ENCODE measurements around the gene E4F1.

Gene E4F1

DNA sequence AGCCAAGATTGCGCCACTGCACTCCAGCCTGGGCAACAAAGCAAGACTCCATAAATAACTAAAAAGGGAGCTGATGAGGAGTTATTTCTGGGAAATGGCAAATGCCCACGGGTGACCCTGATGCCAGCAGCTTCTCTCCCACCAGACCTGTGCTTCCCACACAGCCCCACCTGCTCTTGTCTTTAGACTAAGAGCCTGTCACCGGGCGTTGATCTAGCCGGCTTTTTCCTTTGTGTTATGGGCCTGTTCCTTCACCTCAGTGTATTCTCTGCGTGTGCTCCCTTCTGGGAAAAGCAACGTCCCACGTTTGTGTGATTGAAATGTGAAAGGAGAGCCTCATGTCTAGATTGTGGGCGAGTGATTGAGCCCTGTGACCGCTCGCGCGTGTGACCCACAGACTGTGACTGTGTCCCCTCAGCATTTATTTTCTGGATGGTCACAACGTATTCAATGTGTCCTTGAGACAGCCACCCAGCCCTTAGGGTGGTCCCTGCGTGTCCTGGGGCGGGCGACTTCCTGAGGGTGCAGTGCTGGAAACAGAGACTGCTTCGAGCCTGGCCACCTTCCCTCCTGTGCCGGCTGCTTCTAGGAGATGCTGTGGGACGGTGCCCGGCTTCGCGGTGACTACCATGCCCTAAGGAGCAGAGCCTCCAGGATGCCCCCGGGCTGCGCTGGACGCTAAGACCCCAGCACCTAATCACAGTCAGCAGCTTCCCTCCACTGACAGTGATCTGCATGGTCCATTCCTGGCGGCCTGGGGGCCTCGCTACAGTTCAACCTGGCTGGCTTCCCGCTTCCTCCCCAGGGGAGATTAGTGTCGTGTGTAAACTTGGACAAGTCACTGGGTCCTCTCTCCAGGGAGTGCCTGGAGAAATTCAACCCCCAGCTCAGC is 52.3 kb downstream of the E4F1 start:
- DNase-seq: no peak

DNA sequence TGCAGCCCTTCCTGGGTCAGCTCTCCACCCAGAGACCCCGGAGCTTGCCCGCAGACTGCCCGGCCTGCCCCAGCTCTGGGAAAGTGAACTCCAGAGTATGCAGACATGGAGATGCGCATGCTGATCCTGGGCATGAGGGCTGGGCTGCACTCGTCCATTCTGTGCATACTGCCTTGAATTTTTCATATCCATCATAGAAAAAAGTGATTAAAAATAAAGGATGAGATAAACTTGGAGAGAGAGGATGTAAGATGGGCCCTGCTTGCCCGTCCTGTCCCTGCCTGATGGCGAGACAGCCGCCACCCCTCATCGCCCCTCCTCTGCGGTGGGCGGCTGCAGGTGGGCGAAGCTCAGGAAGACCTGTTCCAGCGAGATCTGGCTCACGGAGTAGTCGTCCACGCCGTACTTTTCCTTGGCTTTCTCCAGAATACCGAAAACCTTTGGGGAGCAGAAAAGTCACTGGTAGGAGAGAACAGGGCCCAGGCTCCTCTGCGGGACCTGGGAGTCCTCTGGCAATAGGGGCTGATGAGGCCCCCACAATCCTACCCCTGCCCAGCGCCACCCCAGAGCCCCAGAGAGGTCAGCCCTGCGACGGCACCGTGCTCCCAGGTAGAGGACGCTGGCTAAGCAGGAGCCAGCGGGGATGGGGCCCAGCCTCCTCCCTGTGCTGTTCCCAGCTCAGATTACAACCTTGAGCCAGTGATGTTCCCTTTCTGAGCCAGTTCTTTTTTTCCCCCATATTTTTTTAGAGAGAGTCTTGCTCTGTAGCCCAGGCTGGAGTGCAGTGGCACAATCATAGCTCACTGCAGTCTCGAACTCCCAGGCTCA is 53.2 kb downstream of the E4F1 start:
- DNase-seq: no peak

DNA sequence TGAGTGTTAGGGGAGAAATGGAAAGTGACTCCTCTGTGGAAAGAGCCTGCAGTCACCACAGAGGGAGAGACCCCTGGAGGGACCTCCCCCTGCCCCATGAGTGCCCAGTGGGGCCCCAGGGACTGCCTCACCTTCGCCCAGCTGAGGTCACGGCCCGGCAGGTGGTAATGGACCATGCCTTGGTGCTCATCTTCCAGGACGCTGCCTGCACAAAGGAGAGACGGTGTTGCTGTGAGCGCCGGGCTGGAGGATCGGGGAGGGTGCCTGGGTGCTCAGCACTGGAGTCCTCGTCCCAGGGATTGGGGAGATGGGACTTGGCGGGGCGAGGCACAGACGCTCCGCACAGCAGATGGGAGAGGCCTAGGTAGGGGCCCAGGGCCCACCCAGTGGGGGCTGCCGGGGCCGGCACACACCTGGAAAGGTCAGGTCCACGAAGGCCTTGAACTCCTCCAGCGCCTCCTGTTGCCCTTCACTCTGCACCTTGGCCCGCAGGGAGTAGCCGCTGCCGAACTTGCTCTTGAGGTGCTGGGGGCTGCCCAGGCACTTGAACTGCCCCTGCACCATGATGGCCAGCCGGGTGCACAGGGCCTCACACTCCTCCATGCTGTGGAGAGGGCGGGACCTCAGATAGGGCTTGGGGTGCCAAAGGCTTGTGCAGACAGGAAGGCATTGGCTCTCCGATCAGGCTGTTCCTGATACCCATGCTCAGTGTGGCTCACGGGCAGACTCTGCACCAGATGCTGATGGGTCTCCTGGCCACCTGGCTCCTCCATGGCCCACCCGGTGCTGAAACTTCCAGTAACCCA is 54.3 kb downstream of the E4F1 start:
- DNase-seq: no peak

- no peak for DNase-seq
Observed at GRCh38 chr16:2278272-2278608, 54.8 kb downstream of the E4F1 start.

GRCh38 chr16:2278956-2279800 is 55.8 kb downstream of the E4F1 start:
- no peak for DNase-seq

DNA sequence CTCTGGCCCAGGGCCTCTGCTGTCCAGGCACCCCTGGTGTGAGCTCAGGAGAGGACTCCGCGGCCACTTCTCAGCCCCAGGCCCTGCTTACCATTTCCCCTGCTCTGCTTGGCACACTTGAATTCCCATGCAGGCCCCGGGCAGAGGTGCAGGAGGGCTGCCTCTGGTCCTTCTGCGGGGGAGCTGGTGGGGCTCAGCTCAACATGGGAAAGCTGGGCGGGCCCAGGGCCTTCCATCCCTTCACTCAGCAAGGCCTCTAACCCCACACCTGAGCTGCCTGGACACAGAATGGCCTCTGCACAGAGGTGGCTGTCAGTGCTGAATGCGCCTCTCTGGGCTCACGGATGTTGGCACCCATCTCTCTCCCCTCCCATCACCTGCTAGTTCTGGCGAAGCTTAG is 57.1 kb downstream of the E4F1 start:
- DNase-seq: no peak

DNA sequence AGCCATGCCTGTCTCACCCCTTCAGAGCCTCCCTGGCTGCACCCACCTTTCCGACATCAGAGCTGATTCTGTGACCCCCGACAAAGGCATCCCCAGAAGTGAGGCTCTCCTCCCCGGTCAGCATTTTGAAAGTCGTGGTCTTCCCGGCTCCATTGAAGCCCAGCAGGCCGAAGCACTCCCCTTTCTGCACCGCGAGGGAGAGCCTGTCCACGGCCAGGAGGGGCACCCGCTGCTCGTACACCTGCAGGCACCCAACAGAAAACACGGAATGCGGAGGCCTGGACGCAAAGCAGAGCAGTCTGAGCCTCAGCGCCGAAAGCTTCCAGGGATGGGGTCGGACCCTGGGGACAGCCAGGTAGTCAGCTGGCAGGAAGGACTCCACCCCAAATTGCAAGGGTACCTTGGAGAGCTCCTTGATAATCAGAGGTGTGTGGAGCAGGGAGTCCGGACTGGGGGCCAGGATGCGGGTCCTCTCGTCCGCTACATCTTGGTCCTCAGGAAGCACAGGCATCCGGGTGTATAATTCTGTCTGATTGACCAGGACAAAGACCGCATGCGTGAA is 57.7 kb downstream of the E4F1 start:
- no peak for DNase-seq

DNA sequence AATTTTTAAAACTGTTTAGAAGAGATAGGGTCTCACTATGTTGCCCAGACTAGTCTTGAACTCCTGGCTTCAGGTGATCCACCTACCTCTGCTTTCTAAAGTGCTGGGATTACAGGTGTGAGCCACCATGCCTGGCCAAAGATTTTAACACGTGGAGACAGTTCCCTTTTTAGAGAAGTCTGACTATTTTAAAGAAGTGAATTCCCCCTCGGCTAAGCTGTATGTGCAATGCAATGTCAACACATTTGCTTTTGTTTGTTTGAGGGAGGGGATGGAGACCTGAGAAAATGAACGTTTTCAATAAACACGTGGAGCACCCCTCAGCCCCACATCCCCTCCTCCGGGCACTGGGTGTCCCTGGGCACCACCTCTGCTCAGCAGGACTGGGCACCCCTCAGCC is 58.9 kb downstream of the E4F1 start:
- DNase-seq: no peak

GRCh38 chr16:2282866-2283555 is 59.6 kb downstream of the E4F1 start:
- no peak for DNase-seq

DNA sequence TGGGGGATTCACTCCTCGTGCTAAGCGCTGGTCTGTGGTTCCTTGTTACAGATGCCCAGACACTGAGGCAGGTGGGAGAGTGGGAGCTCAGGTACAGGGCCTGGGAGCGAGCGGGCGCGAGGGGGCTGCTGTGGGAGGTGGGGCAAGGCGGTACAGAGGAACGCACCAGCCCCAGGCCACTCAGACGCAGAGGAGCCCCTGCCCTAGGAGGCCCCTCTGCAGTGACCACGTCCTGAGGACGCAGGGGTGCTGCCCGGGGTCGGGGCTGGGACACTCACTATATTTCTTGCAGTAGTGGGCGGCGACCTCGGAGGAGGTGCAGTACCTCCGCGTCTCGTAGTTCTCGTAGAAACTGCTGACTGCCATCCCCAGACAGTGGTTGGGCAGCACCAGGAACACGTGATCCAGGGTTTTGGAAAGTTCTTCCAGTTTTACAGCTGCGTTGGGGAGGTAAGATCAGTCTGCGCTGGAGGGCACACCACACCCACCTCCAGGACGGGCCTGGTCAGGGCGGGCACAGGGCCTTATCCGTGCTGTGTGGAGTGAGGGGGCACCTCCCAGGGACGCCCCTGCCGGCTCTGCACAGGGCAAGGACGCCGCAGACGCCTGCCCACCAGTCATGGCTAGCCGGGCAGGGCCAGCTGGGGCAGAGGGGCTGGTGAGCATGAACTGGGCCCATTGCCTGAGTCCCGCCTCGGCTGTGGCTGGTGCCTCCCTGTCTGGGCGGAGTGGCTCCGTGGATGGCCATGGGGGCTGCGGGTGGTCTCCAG is 60.8 kb downstream of the E4F1 start:
- DNase-seq: no peak

- DNase-seq: no peak
Observed at GRCh38 chr16:2284797-2285576, 61.6 kb downstream of the E4F1 start.
